B cell (primary cell): ENCODE measurements around the gene BTNL9. TPM values are rescaled to one million over a fixed set of nuclear protein-coding genes. Genes with fewer than 3 reads are reported as not detected.

Experiments
- ATAC-seq: fragments of 200-7000 bp; cut with Tn5 transposase; one replicate; pipeline ENCODE4 v1.10.0; 2021; ENCODE audit warnings: low read depth, mild to moderate bottlenecking, moderate number of reproducible peaks, moderate library complexity
- CTCF ChIA-PET: fragments of 350-600 bp; sonication (Branson Sonifier 250); formaldehyde crosslinking; loops from one replicate; lab custom pipeline; 2021; ENCODE audit warnings: antibody characterized with exemption, inconsistent platforms; lab: Charles Lee
- POLR2A ChIA-PET: fragments of 350-600 bp; sonication (Branson Sonifier 250); formaldehyde crosslinking; loops from one replicate; lab custom pipeline; 2021; ENCODE audit warnings: antibody characterized with exemption; lab: Charles Lee
- DNase-seq: peaks from one replicate; pipeline ENCODE4 v3.0.0; 2013
- H2AFZ ChIP-seq: 2 replicates; pipeline ENCODE4 v1.6.1; 2012; ENCODE audit warnings: mild to moderate bottlenecking, low read depth, low read length; ENCODE audit not compliant: insufficient read depth, poor library complexity, severe bottlenecking
- H3K27ac ChIP-seq, 2 donors: 1 replicate in 1 of 2; 2 replicates in 1 of 2; pipeline ENCODE4 v1.5.1; 2012 to 2013; ENCODE audit warnings: low read length in 2 of 2, mild to moderate bottlenecking in 2 of 2, moderate library complexity in 1 of 2
- H3K27me3 ChIP-seq, 4 experiments: fragments of 200-600 bp in 1 of 4; sonication (generic) in 1 of 4; replicated peaks in 1 of 4; 1 replicate in 2 of 4; 2 replicates in 2 of 4; pipeline versions ENCODE4 v1.6.1 to v1.7.0; 2013 to 2016; ENCODE audit warnings: low read length in 3 of 4, mild to moderate bottlenecking in 2 of 4, mixed read lengths in 1 of 4, moderate library complexity in 1 of 4; ENCODE audit not compliant: insufficient read depth in 4 of 4, control insufficient read depth in 3 of 4; ENCODE audit errors: control extremely low read depth in 1 of 4
- H3K36me3 ChIP-seq, 2 experiments: replicated peaks in 1 of 2; 1 replicate in 1 of 2; 2 replicates in 1 of 2; pipeline versions ENCODE4 v1.6.1 to v1.7.1; 2013; ENCODE audit warnings: low read length in 1 of 2; ENCODE audit not compliant: insufficient read depth in 2 of 2, control insufficient read depth in 1 of 2; ENCODE audit errors: control extremely low read depth in 1 of 2, extremely low read depth in 1 of 2
- H3K4me1 ChIP-seq, 2 donors: fragments of 200-600 bp in 1 of 2; sonication (generic) in 1 of 2; 1 replicate in 1 of 2; 2 replicates in 1 of 2; pipeline versions ENCODE4 v1.5.1 to v1.6.1; 2013 to 2017; ENCODE audit warnings: low read length in 2 of 2; ENCODE audit not compliant: control insufficient read depth in 2 of 2, insufficient read depth in 2 of 2
- H3K4me2 ChIP-seq: replicated peaks from 2 replicates; pipeline ENCODE3; 2012; ENCODE audit warnings: mild to moderate bottlenecking, low read depth, low read length; ENCODE audit not compliant: poor library complexity, severe bottlenecking
- H3K4me3 ChIP-seq, 5 experiments: fragments of 200-600 bp in 1 of 5; sonication (generic) in 1 of 5; 1 replicate in 3 of 5; 2 replicates in 2 of 5; pipeline versions ENCODE4 v1.5.1 to v1.7.0; 2011 to 2016; ENCODE audit warnings: low read length in 4 of 5, mild to moderate bottlenecking in 4 of 5, low read depth in 2 of 5, control low read depth in 1 of 5, moderate library complexity in 1 of 5; ENCODE audit not compliant: insufficient read depth in 1 of 5; ENCODE audit errors: control extremely low read depth in 1 of 5, extremely low read depth in 1 of 5
- H3K79me2 ChIP-seq: fragments of 200-600 bp; sonication (generic); one replicate; pipeline ENCODE4 v1.6.0; 2016; ENCODE audit warnings: low read length; ENCODE audit not compliant: control insufficient read depth, insufficient read depth
- H3K9ac ChIP-seq: fragments of 200-600 bp; sonication (generic); 2 replicates; pipeline ENCODE4 v1.6.1; 2017; ENCODE audit warnings: mild to moderate bottlenecking, low read length, moderate library complexity
- H3K9me3 ChIP-seq, 3 donors: one replicate each; pipeline versions ENCODE4 v1.6.1 to v1.7.1; 2013; ENCODE audit warnings: low read length in 2 of 3; ENCODE audit not compliant: control insufficient read depth in 2 of 3, insufficient read depth in 1 of 3; ENCODE audit errors: control extremely low read depth in 1 of 3
- H4K20me1 ChIP-seq: 2 replicates; pipeline ENCODE4 v1.6.0; 2012; ENCODE audit warnings: mild to moderate bottlenecking, low read length; ENCODE audit not compliant: insufficient read depth, control insufficient read depth, poor library complexity, severe bottlenecking
- H3K27ac Mint-ChIP-seq: one replicate; pipeline ENCODE4 v1.8.0; 2021; ENCODE audit warnings: mixed read lengths
- H3K27me3 Mint-ChIP-seq: one replicate; pipeline ENCODE4 v1.8.0; 2021; ENCODE audit warnings: mixed read lengths
- H3K4me1 Mint-ChIP-seq: one replicate; pipeline ENCODE4 v1.8.0; 2021; ENCODE audit warnings: mixed read lengths
- H3K4me3 Mint-ChIP-seq: one replicate; pipeline ENCODE4 v1.8.0; 2021; ENCODE audit warnings: mixed read lengths
- H3K9me3 Mint-ChIP-seq: one replicate; pipeline ENCODE4 v1.8.0; 2022; ENCODE audit warnings: mixed read lengths; ENCODE audit not compliant: insufficient read depth
- CTCF ChIP-seq: fragments of 200-600 bp; IDR thresholded peaks from one replicate; pipeline ENCODE4 v1.8.0; 2022; ENCODE audit warnings: antibody characterized with exemption, mild to moderate bottlenecking
- EZH2 ChIP-seq: IDR thresholded peaks from 2 replicates; pipeline ENCODE4 v1.6.1; 2012; ENCODE audit warnings: borderline replicate concordance, low read depth, mild to moderate bottlenecking, moderate library complexity, low read length; ENCODE audit not compliant: insufficient read depth, poor library complexity, severe bottlenecking
- WGBS: methylation state at CpG from one replicate; pipeline ENCODE4 v1.1.5; 2013; ENCODE audit warnings: missing lambda C conversion rate; ENCODE audit not compliant: insufficient coverage; 5-methylcytosine and 5-hydroxymethylcytosine counted together
- intact Hi-C: fragments of 100-400 bp; cut with micrococcal nuclease; formaldehyde crosslinking; loops from one replicate; pipeline ENCODE4 v1.10.0; 2022
- polyA plus RNA-seq: library from polyadenylated mRNA; depleted of rRNA; stranded (reverse); fragments of >200 nt; gene quantifications from 2 replicates; pipeline ENCODE4 v1.2.3, GENCODE V29; 2012
- total RNA-seq, 2 donors: library from RNA; stranded (reverse); fragments of 120-200 nt in 1 of 2; gene quantifications; 1 replicate in 1 of 2; 2 replicates in 1 of 2; pipeline versions ENCODE4 v1.2.3 to v1.2.4, GENCODE V29; 2013 to 2022

Gene BTNL9
- total and polyA plus RNA-seq, 2 donors (not counting 1 experiment from before 2014, with no cell fraction given), result 40.7 to 173 TPM

- no peaks in the 10 kb centered on the region for H3K9me3 ChIP-seq
- peaks cover 0 to 51% (median 31%) of the 10 kb centered on the region in 4 experiments for H3K27me3 ChIP-seq
- H3K27ac ChIP-seq, result no peak overlapping the region
- Mint-ChIP-seq H3K9me3 (no peaks in the 10 kb centered on the region), H3K4me3 (peak overlapping the region; percentile 64), H3K27ac (no peak overlapping the region), H3K4me1 (peaks cover 16% of the 10 kb centered on the region), H3K27me3 (peaks cover 58% of the 10 kb centered on the region)
- peak overlapping the region; percentile 28 for H3K4me2 ChIP-seq
- POLR2A ChIA-PET, result interaction anchor here (0.5 kb wide), 1 partner anchor 763 kb away, joined by 3 read pairs; no protein-coding TSS in a partner anchor
- no peaks in the 10 kb centered on the region for H4K20me1 ChIP-seq
- no peak overlapping the region for H3K4me3 ChIP-seq
- H3K36me3 ChIP-seq, result no peaks in the 10 kb centered on the region
- intact Hi-C loops, result loop anchor here (10.0 kb wide), 1 partner anchor 275 kb away; no protein-coding TSS in a partner anchor
- DNase-seq, result no peak
- H2AFZ ChIP-seq, result no peak overlapping the region
- no peaks in the 10 kb centered on the region for H3K79me2 ChIP-seq
- TF ChIP-seq CTCF (no peak), EZH2 (no peak)
- no peak overlapping the region for H3K9ac ChIP-seq
- CTCF ChIA-PET, result interaction anchor here (0.9 kb wide), 1 partner anchor 190 kb away, joined by 4 read pairs; no protein-coding TSS in a partner anchor
- 11% methylated on average over 86 of the region's 86 CpGs for WGBS
- H3K4me1 ChIP-seq, result peaks cover 0 to 8% of the 10 kb centered on the region in 2 donors
- ATAC-seq, result peak; percentile 21
These were observed 19.5 kb downstream of the BTNL9 start for GRCh38 chr5:181059297-181060230.

DNA sequence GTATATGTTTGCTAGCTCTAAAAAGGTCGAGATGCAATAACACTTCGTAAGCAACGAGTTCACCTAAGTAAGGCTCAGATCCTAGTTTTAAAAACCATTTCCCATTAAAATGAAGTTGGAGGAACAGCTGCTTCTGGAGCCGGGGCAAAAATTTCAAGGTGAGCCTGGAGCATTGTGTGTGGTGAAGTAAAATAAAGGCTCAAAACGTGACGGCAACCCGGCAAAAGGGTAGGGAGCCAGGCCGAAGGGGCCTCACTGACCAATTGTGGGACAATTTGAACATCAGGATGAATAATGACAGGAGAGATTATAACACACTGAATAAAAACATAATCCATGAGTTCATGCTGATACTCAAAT is 20.1 kb downstream of the BTNL9 start:
- no peaks in the 10 kb centered on the region for H3K9me3 Mint-ChIP-seq
- peaks cover 52% of the 10 kb centered on the region for H3K27me3 Mint-ChIP-seq
- Histone ChIP-seq H4K20me1 (no peaks in the 10 kb centered on the region), H3K4me1 (peaks cover 0 to 3% of the 10 kb centered on the region in 2 donors), H3K9me3 (peaks cover 0 to 4% (median 0%) of the 10 kb centered on the region in 3 donors), H3K4me2 (no peak overlapping the region), H2AFZ (no peak overlapping the region), H3K36me3 (no peaks in the 10 kb centered on the region), H3K79me2 (no peaks in the 10 kb centered on the region), H3K9ac (no peak overlapping the region), H3K4me3 (no peak overlapping the region), H3K27me3 (peaks cover 0 to 50% (median 29%) of the 10 kb centered on the region in 4 experiments), H3K27ac (no peak overlapping the region)
- H3K4me3 Mint-ChIP-seq, result no peak overlapping the region
- peaks cover 10% of the 10 kb centered on the region for H3K4me1 Mint-ChIP-seq
- 80% methylated on average over 2 of the region's 8 CpGs for WGBS
- ATAC-seq (no peak), DNase-seq (no peak)
- intact Hi-C loops, result no loop called here
- ChIA-PET POLR2A (interaction anchor here (0.5 kb wide), 1 partner anchor 764 kb away, joined by 3 read pairs; no protein-coding TSS in a partner anchor), CTCF (interaction anchor here (0.9 kb wide), 1 partner anchor 190 kb away, joined by 4 read pairs; no protein-coding TSS in a partner anchor)
- H3K27ac Mint-ChIP-seq, result no peak overlapping the region
- TF ChIP-seq EZH2 (no peak), CTCF (no peak)
